A673 (cell line): ENCODE results near the gene MCM7. TPM values are rescaled to one million over a fixed set of nuclear protein-coding genes. Genes with fewer than 3 reads are reported as not detected.
"Not testable (repeated sequence)": the region's sequence is repeated elsewhere in the genome, so short reads cannot be mapped to it uniquely, and the experiment has no call there.

Experiments used
- BruUV-seq: library from RNA; stranded (reverse); fragments of 400-500 nt; replicated peaks from 2 replicates; lab custom pipeline; 2021; lab: Mats Ljungman, UMichigan
- CTCF ChIA-PET: fragments of 300-600 bp; sonication (Branson Sonifier 250); formaldehyde crosslinking; loops from one replicate; lab custom pipeline; 2022; ENCODE audit warnings: antibody characterized with exemption; lab: Charles Lee
- POLR2A ChIA-PET: fragments of 300-600 bp; sonication (Branson Sonifier 250); formaldehyde crosslinking; loops from one replicate; lab custom pipeline; 2022; ENCODE audit warnings: antibody characterized with exemption; ENCODE audit not compliant: low non-redundant PET; lab: Charles Lee
- DNase-seq: peaks from one replicate; pipeline ENCODE4 v3.0.0-alpha.2; 2015; ENCODE audit warnings: low spot score
- H3K27ac ChIP-seq: fragments of 200-600 bp; sonication (generic); 2 replicates; pipeline ENCODE4 v1.5.1; 2016; ENCODE audit warnings: mixed run types, low read depth, mild to moderate bottlenecking, mixed read lengths, antibody characterized with exemption, low read length; ENCODE audit not compliant: poor library complexity, severe bottlenecking
- H3K27me3 ChIP-seq: fragments of 200-600 bp; sonication (generic); replicated peaks from 2 replicates; pipeline ENCODE4 v1.6.1; 2017; ENCODE audit warnings: mixed run types, low read depth, mild to moderate bottlenecking, mixed read lengths, antibody characterized with exemption, low read length; ENCODE audit not compliant: insufficient read depth, poor library complexity
- H3K36me3 ChIP-seq: fragments of 200-600 bp; sonication (generic); 2 replicates; pipeline ENCODE4 v1.6.1; 2016; ENCODE audit warnings: mixed run types, mild to moderate bottlenecking, mixed read lengths, antibody characterized with exemption, low read length; ENCODE audit not compliant: insufficient read depth, poor library complexity, severe bottlenecking
- H3K4me1 ChIP-seq: fragments of 200-600 bp; sonication (generic); 2 replicates; pipeline ENCODE4 v1.6.1; 2017; ENCODE audit warnings: mixed run types, mild to moderate bottlenecking, mixed read lengths, antibody characterized with exemption, low read length; ENCODE audit not compliant: insufficient read depth, poor library complexity, severe bottlenecking
- H3K4me3 ChIP-seq: fragments of 200-600 bp; sonication (generic); 2 replicates; pipeline ENCODE4 v1.5.1; 2016; ENCODE audit warnings: low read depth, mixed run types, mild to moderate bottlenecking, mixed read lengths, low read length; ENCODE audit not compliant: poor library complexity, severe bottlenecking
- H3K9me3 ChIP-seq: fragments of 200-600 bp; sonication (generic); 2 replicates; pipeline ENCODE4 v1.6.1; 2016; ENCODE audit warnings: mixed run types, low read depth, mild to moderate bottlenecking, mixed read lengths, antibody characterized with exemption, low read length; ENCODE audit not compliant: poor library complexity, severe bottlenecking
- EZH2 ChIP-seq: fragments of 200-600 bp; sonication (generic); IDR thresholded peaks from 2 replicates; pipeline ENCODE4 v1.6.1; 2017; ENCODE audit warnings: borderline replicate concordance, low read depth, mild to moderate bottlenecking, mixed read lengths, antibody characterized with exemption, low read length; ENCODE audit not compliant: poor library complexity, severe bottlenecking
- intact Hi-C: fragments of 100-400 bp; cut with micrococcal nuclease; formaldehyde crosslinking; loops from one replicate; pipeline ENCODE4 v1.10.0; 2022; ENCODE audit not compliant: unreplicated experiment
- total RNA-seq: library from RNA; stranded (reverse); gene quantifications from 2 replicates; pipeline ENCODE4 v1.2.3, GENCODE V29; 2021
- TF ChIP-seq, protein P1 (sequence below): fragments of 300-800, 200-600 bp; sonication (generic); conservative IDR thresholded peaks from 2 replicates; pipeline ENCODE4 v1.5.1; 2017; ENCODE audit warnings: low read depth, mild to moderate bottlenecking, antibody characterized with exemption, low read length, moderate library complexity, mixed read lengths

Gene MCM7
- total RNA-seq, 1 experiment from 2014 or later, result 399 TPM

DNA sequence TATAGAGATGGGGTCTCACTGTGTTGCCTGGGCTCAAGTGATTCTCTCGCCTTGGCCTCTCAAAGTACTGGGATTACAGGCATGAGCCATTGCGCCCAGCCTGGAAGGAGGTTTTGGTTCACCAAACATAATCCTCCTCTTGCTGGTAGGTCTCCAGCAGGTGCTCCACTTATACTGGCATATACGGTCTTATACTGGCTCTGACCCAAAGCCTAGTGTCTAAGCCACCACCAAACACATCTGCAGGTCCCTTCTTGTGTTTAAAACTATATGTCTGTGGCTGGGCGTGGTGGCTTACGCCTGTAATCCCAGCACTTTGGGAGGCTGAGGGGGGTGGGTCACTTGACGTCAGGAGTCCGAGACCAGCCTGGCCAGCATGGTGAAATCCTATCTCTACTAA, 30.9 kb upstream of the MCM7 start:
- Histone ChIP-seq H3K4me3 (no peak overlapping the region), H3K27me3 (no peaks in the 10 kb centered on the region), H3K36me3 (no peaks in the 10 kb centered on the region), H3K27ac (no peak overlapping the region), H3K9me3 (no peaks in the 10 kb centered on the region), H3K4me1 (peaks cover 5% of the 10 kb centered on the region)
- TF ChIP-seq, protein P1, sequence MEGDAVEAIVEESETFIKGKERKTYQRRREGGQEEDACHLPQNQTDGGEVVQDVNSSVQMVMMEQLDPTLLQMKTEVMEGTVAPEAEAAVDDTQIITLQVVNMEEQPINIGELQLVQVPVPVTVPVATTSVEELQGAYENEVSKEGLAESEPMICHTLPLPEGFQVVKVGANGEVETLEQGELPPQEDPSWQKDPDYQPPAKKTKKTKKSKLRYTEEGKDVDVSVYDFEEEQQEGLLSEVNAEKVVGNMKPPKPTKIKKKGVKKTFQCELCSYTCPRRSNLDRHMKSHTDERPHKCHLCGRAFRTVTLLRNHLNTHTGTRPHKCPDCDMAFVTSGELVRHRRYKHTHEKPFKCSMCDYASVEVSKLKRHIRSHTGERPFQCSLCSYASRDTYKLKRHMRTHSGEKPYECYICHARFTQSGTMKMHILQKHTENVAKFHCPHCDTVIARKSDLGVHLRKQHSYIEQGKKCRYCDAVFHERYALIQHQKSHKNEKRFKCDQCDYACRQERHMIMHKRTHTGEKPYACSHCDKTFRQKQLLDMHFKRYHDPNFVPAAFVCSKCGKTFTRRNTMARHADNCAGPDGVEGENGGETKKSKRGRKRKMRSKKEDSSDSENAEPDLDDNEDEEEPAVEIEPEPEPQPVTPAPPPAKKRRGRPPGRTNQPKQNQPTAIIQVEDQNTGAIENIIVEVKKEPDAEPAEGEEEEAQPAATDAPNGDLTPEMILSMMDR, result no peak
- no peak for TF ChIP-seq EZH2
- BruUV-seq, result no TSS peak
- intact Hi-C loops, result loop anchor here (2.0 to 5.0 kb wide), 4 partner anchors 85 to 275 kb away; partner anchors contain the start of gene AZGP1
- ChIA-PET POLR2A (no interaction called here), CTCF (interaction anchor here (0.6 to 1.2 kb wide), 4 partner anchors 23 to 276 kb away, joined by 3 to 9 read pairs (median 4); partner anchors contain the start of gene TRAPPC14)
- DNase-seq, result no peak

DNA sequence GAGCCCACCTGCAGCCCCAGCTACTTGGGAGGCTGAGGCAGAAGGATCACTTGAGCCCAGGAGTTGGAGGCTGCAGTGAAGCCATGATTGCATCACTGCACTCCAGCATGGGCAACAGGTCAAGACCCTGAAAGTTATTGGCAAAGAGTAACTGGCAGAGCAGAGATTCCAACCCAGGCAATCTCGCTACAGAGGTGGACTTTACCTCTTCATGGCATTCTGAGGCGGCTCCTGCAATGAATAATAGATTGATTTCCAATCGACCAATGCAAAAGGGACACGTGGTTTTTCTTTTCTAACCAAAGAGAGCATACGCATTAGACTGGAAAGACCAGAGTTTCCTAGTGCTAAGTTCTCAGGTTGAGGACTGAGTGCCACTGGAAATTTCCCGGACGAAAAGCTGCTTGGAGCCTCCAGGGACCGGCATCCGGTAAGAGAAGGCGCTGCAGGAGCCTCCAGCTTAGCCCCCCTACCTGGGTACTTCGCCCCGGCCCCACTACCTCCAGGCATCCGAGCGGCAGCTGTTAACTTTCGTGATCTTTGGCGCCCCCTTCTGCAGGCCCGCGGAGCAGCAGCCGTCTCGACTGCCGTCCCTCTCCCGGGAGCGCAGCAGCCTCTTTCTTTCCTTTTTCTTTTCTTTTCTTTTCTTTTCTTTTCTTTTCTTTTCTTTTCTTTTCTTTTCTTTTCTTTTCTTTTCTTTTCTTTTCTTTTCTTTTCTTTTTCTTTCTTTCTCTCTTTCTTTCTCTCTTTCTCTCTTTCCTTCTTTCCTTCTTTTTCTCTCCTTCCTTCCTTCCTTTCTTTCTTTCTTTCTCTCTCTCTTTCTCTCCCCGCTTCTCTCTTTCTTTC, 29.6 kb upstream of the MCM7 start:
- CTCF ChIA-PET, result no interaction called here
- Histone ChIP-seq H3K36me3 (no peaks in the 10 kb centered on the region), H3K4me3 (peak overlapping the region; percentile 25), H3K4me1 (peaks cover 10% of the 10 kb centered on the region), H3K27ac (no peak overlapping the region), H3K27me3 (no peaks in the 10 kb centered on the region), H3K9me3 (no peaks in the 10 kb centered on the region)
- DNase-seq, result peak; percentile 77
- BruUV-seq, result no TSS peak
- intact Hi-C loops, result loop anchor here (5.0 kb wide), 3 partner anchors 139 to 276 kb away; partner anchors contain the start of gene AZGP1
- no peak for TF ChIP-seq EZH2
- TF ChIP-seq, protein P1, result peak; percentile 88
- POLR2A ChIA-PET, result no interaction called here

DNA sequence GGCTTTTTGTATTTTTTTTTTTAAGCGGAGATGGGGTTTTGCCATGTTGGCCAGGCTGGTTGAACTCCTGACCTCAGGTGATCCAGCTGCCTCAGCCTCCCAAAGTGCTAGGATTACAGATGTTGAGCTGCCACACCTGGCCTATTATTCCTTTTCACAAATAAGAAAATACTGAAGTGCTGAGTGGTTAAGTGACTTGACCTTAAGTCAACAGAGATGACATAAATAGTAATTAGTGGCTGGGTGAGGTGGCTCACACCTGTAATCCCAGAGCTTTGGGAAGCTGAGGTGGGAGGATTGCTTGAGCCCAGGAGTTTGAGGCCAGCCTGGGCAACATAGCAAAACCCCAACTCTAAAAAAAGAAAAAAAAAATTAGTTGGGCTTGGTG, 29.0 kb upstream of the MCM7 start:
- POLR2A ChIA-PET, BruUV-seq, DNase-seq, H3K27me3 ChIP-seq, H3K36me3 ChIP-seq, H3K9me3 ChIP-seq, H3K27ac ChIP-seq, CTCF ChIA-PET, H3K4me3 ChIP-seq: not testable (repeated sequence)
- H3K4me1 ChIP-seq, result peaks cover 10% of the 10 kb centered on the region
- intact Hi-C loops, result loop anchor here (5.0 kb wide), 3 partner anchors 138 to 277 kb away; partner anchors contain the start of gene AZGP1
